GM12878 (cell line): ENCODE results near the gene VRK3. TPM values are rescaled to one million over a fixed set of nuclear protein-coding genes. Genes with fewer than 3 reads are reported as not detected.

Experiments
- ATF7 ChIP-seq: fragments of 450-650 bp; IDR thresholded peaks from 2 replicates; pipeline ENCODE4 v1.6.1; 2016; ENCODE audit warnings: low read depth, mild to moderate bottlenecking
- CBX3 ChIP-seq: fragments of 200-600 bp; sonication (generic); IDR thresholded peaks from 2 replicates; pipeline ENCODE4 v1.6.1; 2016; ENCODE audit warnings: low read depth, borderline replicate concordance
- PAX5 ChIP-seq: IDR thresholded peaks from 2 replicates; pipeline ENCODE4 v1.6.1; 2011; ENCODE audit warnings: low read depth, low read length, borderline replicate concordance
- PML ChIP-seq: IDR thresholded peaks from 2 replicates; pipeline ENCODE4 v1.6.1; 2012; ENCODE audit warnings: low read length, inconsistent platforms
- RUNX3 ChIP-seq: IDR thresholded peaks from 2 replicates; pipeline ENCODE4 v1.6.1; 2012; ENCODE audit warnings: low read length, inconsistent platforms
- SMARCA5 ChIP-seq: fragments of 450-650 bp; IDR thresholded peaks from 2 replicates; pipeline ENCODE4 v1.6.1; 2017; ENCODE audit warnings: mild to moderate bottlenecking
- SMC3 ChIP-seq: IDR thresholded peaks from 2 replicates; pipeline ENCODE4 v1.6.1; 2011; ENCODE audit warnings: low read length, improper control_type of control experiment, borderline replicate concordance
- SREBF1 ChIP-seq: IDR thresholded peaks from 2 replicates; pipeline ENCODE4 v1.6.1; 2012; ENCODE audit warnings: mild to moderate bottlenecking, low read length
- STAT1 ChIP-seq: fragments of 450-650 bp; conservative IDR thresholded peaks from 2 replicates; pipeline ENCODE4 v1.6.1; 2014; ENCODE audit warnings: antibody characterized with exemption, mild to moderate bottlenecking
- ZNF217 ChIP-seq: fragments of 450-650 bp; IDR thresholded peaks from 2 replicates; pipeline ENCODE4 v1.6.1; 2017; ENCODE audit warnings: antibody characterized with exemption, mild to moderate bottlenecking
- polyA plus RNA-seq, 11 experiments: library from polyadenylated mRNA; depleted of rRNA in 4 of 11; unstranded in 6 of 11; stranded (reverse) in 5 of 11; fragments of >200 nt; fragmentation: Nextera tagmentation in 4 of 11; fragmentation: Illumina TruSeq in 1 of 11; extraction: Ambion mirVana in 4 of 11; extraction: Trizol in 1 of 11; gene quantifications; 1 replicate in 1 of 11; 2 replicates in 10 of 11; pipeline versions ENCODE4 v1.2.1 to v1.2.3, GENCODE V29; 2011 to 2016; ENCODE audit warnings: inconsistent platforms in 2 of 11, missing spikeins in 2 of 11, low read depth in 1 of 11
- total RNA-seq, 4 experiments: library from RNA; depleted of rRNA in 3 of 4; stranded (reverse); fragments of >200 nt in 3 of 4; fragmentation: Illumina TruSeq in 1 of 4; extraction: Trizol in 1 of 4; gene quantifications; 2 replicates each; pipeline versions ENCODE4 v1.2.1 to v1.2.3, GENCODE V29; 2013 to 2021
- TF ChIP-seq, protein P1 (sequence below): fragments of 450-650 bp; IDR thresholded peaks from 2 replicates; pipeline ENCODE4 v1.6.1; 2017; ENCODE audit warnings: low read depth, mild to moderate bottlenecking, moderate library complexity
- TF ChIP-seq, protein P2 (sequence below): fragments of 150-350 bp; IDR thresholded peaks from 2 replicates; pipeline ENCODE4 v1.6.1; 2014; ENCODE audit warnings: mild to moderate bottlenecking, low read depth, low read length
- TF ChIP-seq, protein P3 (sequence below): fragments of 450-650 bp; formaldehyde crosslinking; IDR thresholded peaks from 2 replicates; pipeline ENCODE4 v1.4.0; 2020; ENCODE audit warnings: mild to moderate bottlenecking, moderate library complexity
- TF ChIP-seq, protein P4 (sequence below): fragments of 450-650 bp; IDR thresholded peaks from 2 replicates; pipeline ENCODE4 v1.6.1; 2016; ENCODE audit warnings: mild to moderate bottlenecking
- TF ChIP-seq, protein P5 (sequence below): fragments of 450-650 bp; formaldehyde crosslinking; IDR thresholded peaks from 2 replicates; pipeline ENCODE4 v1.5.0; 2022; ENCODE audit warnings: mild to moderate bottlenecking, missing genetic modification characterization

VRK3 gene
- total and polyA plus RNA-seq, 10 of the 15 experiments (the other 5 are each of a cell fraction or from before 2014, with no cell fraction given): 17.3 to 61.9 (median 35.5) TPM

DNA sequence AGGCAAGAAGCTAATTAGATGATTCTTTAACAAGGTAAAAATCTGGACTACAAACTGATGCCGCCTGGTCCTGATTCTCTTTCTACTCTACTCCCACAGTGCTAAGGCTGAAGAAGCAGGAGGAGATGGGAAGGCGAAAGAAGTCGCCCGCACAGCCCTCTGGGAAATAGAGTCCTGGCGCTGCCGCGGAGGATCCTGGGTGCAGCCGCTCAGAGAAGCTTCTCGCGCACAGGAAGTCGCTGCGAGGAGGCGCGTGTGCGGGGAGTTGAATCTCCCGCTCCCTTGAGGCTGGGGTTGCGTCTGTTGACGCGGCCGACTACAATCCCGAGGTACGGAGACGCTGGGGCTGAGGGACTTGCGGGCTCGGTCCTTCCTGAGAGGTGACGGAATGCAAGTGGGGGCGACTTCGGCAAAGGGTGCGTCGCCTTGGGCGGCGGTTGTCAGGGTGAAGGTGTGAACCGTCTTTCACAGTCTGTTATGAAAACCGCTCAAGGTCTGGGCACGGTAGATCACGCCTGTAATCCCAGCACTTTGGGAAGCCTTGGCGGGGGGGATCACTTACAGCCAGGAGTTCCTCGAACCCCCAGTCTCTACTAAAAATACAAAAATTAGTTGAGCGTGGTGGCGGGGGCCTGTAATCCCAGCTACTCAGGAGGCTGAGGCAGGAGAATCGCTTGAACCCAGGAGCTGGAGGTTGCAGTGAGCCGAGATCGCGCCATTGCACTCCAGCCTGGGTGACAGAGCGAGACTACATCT is 800 bp upstream of the VRK3 start, which contains the start of gene ZNF473 (continued):
- TF ChIP-seq, protein P1, sequence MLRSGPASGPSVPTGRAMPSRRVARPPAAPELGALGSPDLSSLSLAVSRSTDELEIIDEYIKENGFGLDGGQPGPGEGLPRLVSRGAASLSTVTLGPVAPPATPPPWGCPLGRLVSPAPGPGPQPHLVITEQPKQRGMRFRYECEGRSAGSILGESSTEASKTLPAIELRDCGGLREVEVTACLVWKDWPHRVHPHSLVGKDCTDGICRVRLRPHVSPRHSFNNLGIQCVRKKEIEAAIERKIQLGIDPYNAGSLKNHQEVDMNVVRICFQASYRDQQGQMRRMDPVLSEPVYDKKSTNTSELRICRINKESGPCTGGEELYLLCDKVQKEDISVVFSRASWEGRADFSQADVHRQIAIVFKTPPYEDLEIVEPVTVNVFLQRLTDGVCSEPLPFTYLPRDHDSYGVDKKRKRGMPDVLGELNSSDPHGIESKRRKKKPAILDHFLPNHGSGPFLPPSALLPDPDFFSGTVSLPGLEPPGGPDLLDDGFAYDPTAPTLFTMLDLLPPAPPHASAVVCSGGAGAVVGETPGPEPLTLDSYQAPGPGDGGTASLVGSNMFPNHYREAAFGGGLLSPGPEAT: peak; percentile 31; the same call in 1 of the 2 replicates
- TF ChIP-seq SREBF1: peak; percentile 64
- TF ChIP-seq RUNX3: peak; percentile 44
- peak; percentile 59; the same call in 1 of the 2 replicates for TF ChIP-seq STAT1
- 0 out of 2 replicates have a peak, but pooled peaks have one; percentile 33 for TF ChIP-seq PML
- 0 out of 2 replicates have a peak, but pooled peaks have one; percentile 18 for TF ChIP-seq PAX5
- TF ChIP-seq SMC3: no peak
- TF ChIP-seq SMARCA5: no peak
- TF ChIP-seq, protein P2, sequence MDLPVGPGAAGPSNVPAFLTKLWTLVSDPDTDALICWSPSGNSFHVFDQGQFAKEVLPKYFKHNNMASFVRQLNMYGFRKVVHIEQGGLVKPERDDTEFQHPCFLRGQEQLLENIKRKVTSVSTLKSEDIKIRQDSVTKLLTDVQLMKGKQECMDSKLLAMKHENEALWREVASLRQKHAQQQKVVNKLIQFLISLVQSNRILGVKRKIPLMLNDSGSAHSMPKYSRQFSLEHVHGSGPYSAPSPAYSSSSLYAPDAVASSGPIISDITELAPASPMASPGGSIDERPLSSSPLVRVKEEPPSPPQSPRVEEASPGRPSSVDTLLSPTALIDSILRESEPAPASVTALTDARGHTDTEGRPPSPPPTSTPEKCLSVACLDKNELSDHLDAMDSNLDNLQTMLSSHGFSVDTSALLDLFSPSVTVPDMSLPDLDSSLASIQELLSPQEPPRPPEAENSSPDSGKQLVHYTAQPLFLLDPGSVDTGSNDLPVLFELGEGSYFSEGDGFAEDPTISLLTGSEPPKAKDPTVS: peak; percentile 32; the same call in 1 of the 2 replicates
- TF ChIP-seq ZNF217: no peak
- peak; percentile 53; the same call in 1 of the 2 replicates for TF ChIP-seq ATF7
- TF ChIP-seq, protein P3, sequence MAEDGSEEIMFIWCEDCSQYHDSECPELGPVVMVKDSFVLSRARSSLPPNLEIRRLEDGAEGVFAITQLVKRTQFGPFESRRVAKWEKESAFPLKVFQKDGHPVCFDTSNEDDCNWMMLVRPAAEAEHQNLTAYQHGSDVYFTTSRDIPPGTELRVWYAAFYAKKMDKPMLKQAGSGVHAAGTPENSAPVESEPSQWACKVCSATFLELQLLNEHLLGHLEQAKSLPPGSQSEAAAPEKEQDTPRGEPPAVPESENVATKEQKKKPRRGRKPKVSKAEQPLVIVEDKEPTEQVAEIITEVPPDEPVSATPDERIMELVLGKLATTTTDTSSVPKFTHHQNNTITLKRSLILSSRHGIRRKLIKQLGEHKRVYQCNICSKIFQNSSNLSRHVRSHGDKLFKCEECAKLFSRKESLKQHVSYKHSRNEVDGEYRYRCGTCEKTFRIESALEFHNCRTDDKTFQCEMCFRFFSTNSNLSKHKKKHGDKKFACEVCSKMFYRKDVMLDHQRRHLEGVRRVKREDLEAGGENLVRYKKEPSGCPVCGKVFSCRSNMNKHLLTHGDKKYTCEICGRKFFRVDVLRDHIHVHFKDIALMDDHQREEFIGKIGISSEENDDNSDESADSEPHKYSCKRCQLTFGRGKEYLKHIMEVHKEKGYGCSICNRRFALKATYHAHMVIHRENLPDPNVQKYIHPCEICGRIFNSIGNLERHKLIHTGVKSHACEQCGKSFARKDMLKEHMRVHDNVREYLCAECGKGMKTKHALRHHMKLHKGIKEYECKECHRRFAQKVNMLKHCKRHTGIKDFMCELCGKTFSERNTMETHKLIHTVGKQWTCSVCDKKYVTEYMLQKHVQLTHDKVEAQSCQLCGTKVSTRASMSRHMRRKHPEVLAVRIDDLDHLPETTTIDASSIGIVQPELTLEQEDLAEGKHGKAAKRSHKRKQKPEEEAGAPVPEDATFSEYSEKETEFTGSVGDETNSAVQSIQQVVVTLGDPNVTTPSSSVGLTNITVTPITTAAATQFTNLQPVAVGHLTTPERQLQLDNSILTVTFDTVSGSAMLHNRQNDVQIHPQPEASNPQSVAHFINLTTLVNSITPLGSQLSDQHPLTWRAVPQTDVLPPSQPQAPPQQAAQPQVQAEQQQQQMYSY (CRISPR knock-in tag): no peak
- TF ChIP-seq, protein P4, sequence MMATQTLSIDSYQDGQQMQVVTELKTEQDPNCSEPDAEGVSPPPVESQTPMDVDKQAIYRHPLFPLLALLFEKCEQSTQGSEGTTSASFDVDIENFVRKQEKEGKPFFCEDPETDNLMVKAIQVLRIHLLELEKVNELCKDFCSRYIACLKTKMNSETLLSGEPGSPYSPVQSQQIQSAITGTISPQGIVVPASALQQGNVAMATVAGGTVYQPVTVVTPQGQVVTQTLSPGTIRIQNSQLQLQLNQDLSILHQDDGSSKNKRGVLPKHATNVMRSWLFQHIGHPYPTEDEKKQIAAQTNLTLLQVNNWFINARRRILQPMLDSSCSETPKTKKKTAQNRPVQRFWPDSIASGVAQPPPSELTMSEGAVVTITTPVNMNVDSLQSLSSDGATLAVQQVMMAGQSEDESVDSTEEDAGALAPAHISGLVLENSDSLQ: no peak; the same call in 1 of the 2 replicates
- no peak for TF ChIP-seq CBX3
- TF ChIP-seq, protein P5, sequence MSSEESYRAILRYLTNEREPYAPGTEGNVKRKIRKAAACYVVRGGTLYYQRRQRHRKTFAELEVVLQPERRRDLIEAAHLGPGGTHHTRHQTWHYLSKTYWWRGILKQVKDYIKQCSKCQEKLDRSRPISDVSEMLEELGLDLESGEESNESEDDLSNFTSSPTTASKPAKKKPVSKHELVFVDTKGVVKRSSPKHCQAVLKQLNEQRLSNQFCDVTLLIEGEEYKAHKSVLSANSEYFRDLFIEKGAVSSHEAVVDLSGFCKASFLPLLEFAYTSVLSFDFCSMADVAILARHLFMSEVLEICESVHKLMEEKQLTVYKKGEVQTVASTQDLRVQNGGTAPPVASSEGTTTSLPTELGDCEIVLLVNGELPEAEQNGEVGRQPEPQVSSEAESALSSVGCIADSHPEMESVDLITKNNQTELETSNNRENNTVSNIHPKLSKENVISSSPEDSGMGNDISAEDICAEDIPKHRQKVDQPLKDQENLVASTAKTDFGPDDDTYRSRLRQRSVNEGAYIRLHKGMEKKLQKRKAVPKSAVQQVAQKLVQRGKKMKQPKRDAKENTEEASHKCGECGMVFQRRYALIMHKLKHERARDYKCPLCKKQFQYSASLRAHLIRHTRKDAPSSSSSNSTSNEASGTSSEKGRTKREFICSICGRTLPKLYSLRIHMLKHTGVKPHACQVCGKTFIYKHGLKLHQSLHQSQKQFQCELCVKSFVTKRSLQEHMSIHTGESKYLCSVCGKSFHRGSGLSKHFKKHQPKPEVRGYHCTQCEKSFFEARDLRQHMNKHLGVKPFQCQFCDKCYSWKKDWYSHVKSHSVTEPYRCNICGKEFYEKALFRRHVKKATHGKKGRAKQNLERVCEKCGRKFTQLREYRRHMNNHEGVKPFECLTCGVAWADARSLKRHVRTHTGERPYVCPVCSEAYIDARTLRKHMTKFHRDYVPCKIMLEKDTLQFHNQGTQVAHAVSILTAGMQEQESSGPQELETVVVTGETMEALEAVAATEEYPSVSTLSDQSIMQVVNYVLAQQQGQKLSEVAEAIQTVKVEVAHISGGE (CRISPR knock-in tag): no peak
